Measurements from ENCODE around the gene RIMS3.

DNA sequence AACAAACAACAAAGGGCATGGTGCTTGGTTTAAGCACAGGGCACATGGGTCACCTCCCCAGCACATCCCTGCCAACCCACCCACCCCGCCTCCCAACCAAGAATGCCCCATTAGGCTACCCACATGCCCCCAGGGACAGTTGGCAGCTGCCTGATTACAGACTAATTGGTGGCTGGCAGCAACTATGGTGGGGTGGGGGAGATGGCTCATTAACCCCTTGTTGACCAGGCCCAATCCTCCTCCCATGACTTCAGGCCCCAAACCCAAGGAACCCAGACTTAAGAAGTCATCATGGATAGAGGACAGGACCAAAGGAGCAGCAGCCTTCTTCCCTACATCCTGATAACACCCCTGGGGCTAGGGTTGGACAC is 1.3 kb downstream of the RIMS3 start:
- TF ChIP-seq, protein P1, sequence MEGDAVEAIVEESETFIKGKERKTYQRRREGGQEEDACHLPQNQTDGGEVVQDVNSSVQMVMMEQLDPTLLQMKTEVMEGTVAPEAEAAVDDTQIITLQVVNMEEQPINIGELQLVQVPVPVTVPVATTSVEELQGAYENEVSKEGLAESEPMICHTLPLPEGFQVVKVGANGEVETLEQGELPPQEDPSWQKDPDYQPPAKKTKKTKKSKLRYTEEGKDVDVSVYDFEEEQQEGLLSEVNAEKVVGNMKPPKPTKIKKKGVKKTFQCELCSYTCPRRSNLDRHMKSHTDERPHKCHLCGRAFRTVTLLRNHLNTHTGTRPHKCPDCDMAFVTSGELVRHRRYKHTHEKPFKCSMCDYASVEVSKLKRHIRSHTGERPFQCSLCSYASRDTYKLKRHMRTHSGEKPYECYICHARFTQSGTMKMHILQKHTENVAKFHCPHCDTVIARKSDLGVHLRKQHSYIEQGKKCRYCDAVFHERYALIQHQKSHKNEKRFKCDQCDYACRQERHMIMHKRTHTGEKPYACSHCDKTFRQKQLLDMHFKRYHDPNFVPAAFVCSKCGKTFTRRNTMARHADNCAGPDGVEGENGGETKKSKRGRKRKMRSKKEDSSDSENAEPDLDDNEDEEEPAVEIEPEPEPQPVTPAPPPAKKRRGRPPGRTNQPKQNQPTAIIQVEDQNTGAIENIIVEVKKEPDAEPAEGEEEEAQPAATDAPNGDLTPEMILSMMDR (optimal IDR thresholded peaks at IDR 0.05 in 1 of 3, IDR thresholded peaks at IDR 0.05 in 1 of 3, conservative IDR thresholded peaks at IDR 0.05 in 1 of 3; ENCODE audit: extremely low read depth in 1 of 3, insufficient read depth in 2 of 3, low read length in 3 of 3) = no peak
- no peak for TF ChIP-seq EZH2 (IDR thresholded peaks at IDR 0.05; ENCODE audit: low read length)

All from keratinocyte (primary cell).